Neural cell (in vitro differentiated cells): ENCODE data around the gene KRTAP4-8.

Experiments used
- CTCF ChIP-seq: fragments of 450-650 bp; IDR thresholded peaks from 2 replicates; pipeline ENCODE4 v1.5.1; 2014; ENCODE audit warnings: antibody characterized with exemption, mild to moderate bottlenecking, moderate library complexity; ENCODE audit not compliant: poor library complexity, severe bottlenecking
- EP300 ChIP-seq: fragments of 450-650 bp; conservative IDR thresholded peaks from 2 replicates; pipeline ENCODE4 v1.6.1; 2014; ENCODE audit warnings: antibody characterized with exemption, mild to moderate bottlenecking, moderate library complexity; ENCODE audit not compliant: poor library complexity, severe bottlenecking
- EZH2 ChIP-seq: fragments of 200-600, 300-800 bp; shearing (Covaris generic), sonication (generic); IDR thresholded peaks from 2 replicates; pipeline ENCODE4 v1.6.1; 2014; ENCODE audit warnings: antibody characterized with exemption, low read length, borderline replicate concordance, mild to moderate bottlenecking; ENCODE audit not compliant: insufficient read depth, poor library complexity, severe bottlenecking
- MXI1 ChIP-seq: fragments of 450-650 bp; conservative IDR thresholded peaks from 2 replicates; pipeline ENCODE4 v1.6.1; 2014; ENCODE audit warnings: antibody characterized with exemption, mild to moderate bottlenecking; ENCODE audit not compliant: poor library complexity, severe bottlenecking
- POLR2AphosphoS5 ChIP-seq: IDR thresholded peaks from 2 replicates; pipeline ENCODE4 v1.6.1; 2012
- RAD21 ChIP-seq: fragments of 450-650 bp; conservative IDR thresholded peaks from 2 replicates; pipeline ENCODE4 v1.6.1; 2014; ENCODE audit warnings: antibody characterized with exemption, mild to moderate bottlenecking, moderate library complexity
- SMC3 ChIP-seq: fragments of 450-650 bp; conservative IDR thresholded peaks from 2 replicates; pipeline ENCODE4 v1.6.1; 2014; ENCODE audit warnings: antibody characterized with exemption, mild to moderate bottlenecking, moderate library complexity; ENCODE audit not compliant: poor library complexity
- TAF1 ChIP-seq: IDR thresholded peaks from 2 replicates; pipeline ENCODE4 v1.6.1; 2012; ENCODE audit warnings: low read depth
- TF ChIP-seq, protein P1 (sequence below): IDR thresholded peaks from 2 replicates; pipeline ENCODE4 v1.6.1; 2012; ENCODE audit warnings: borderline replicate concordance

GRCh38 chr17:41127371-41127770 is 29.4 kb upstream of the KRTAP4-8 start:
- TF ChIP-seq RAD21 (no peak), CTCF (no peak), MXI1 (no peak), EP300 (no peak), SMC3 (no peak), TAF1 (no peak), EZH2 (no peak), POLR2AphosphoS5 (no peak)
- TF ChIP-seq, protein P1, sequence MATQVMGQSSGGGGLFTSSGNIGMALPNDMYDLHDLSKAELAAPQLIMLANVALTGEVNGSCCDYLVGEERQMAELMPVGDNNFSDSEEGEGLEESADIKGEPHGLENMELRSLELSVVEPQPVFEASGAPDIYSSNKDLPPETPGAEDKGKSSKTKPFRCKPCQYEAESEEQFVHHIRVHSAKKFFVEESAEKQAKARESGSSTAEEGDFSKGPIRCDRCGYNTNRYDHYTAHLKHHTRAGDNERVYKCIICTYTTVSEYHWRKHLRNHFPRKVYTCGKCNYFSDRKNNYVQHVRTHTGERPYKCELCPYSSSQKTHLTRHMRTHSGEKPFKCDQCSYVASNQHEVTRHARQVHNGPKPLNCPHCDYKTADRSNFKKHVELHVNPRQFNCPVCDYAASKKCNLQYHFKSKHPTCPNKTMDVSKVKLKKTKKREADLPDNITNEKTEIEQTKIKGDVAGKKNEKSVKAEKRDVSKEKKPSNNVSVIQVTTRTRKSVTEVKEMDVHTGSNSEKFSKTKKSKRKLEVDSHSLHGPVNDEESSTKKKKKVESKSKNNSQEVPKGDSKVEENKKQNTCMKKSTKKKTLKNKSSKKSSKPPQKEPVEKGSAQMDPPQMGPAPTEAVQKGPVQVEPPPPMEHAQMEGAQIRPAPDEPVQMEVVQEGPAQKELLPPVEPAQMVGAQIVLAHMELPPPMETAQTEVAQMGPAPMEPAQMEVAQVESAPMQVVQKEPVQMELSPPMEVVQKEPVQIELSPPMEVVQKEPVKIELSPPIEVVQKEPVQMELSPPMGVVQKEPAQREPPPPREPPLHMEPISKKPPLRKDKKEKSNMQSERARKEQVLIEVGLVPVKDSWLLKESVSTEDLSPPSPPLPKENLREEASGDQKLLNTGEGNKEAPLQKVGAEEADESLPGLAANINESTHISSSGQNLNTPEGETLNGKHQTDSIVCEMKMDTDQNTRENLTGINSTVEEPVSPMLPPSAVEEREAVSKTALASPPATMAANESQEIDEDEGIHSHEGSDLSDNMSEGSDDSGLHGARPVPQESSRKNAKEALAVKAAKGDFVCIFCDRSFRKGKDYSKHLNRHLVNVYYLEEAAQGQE, result no peak
